IMR-90 (cell line): ENCODE results near the gene CHCHD4.

ENCODE experiments used
- CTCF ChIP-seq: conservative IDR thresholded peaks from 2 replicates; pipeline ENCODE4 v1.5.1; 2012; ENCODE audit warnings: mild to moderate bottlenecking, low read depth, low read length, improper control_type of control experiment
- POLR2A ChIP-seq: IDR thresholded peaks from 2 replicates; pipeline ENCODE4 v1.6.1; 2012; ENCODE audit warnings: mild to moderate bottlenecking, low read depth, low read length
- USF2 ChIP-seq: fragments of 150-350 bp; IDR thresholded peaks from 2 replicates; pipeline ENCODE4 v1.6.1; 2017; ENCODE audit warnings: mild to moderate bottlenecking, antibody characterized with exemption, low read length, low read depth

- no peak for TF ChIP-seq CTCF
- peak; percentile 14; the same call in 1 of the 2 replicates for TF ChIP-seq POLR2A
- peak; percentile 30; the same call in 1 of the 2 replicates for TF ChIP-seq USF2
These were observed 18.9 kb upstream of the CHCHD4 start for GRCh38 chr3:14143271-14144225.
